Left hindlimb (tissue), 1 donor: ENCODE measurements around the gene MTPN.

Experiments
- DNase-seq: peaks from one replicate; pipeline ENCODE4 v3.0.0-alpha.2; 2018

The MTPN gene

DNA sequence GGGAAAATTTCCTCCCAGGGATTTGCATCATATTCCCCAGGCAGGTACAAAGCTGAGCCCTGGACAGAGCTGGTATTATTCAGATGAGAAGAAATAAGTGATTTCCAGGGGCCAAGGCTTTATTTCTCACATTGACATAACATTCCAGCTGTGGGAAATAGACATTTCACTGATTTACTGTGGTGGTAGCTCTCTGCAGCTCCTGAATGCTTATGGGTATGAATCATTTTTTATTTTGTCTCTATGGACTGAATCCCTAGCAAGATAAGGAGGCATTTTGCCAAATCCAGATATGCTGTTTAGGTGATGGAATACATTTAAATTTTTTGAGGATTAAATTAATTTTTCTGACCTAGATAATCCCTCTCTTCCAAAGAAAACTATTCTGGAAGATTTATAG is 97.9 kb downstream of the MTPN start:
- no peak for DNase-seq

DNA sequence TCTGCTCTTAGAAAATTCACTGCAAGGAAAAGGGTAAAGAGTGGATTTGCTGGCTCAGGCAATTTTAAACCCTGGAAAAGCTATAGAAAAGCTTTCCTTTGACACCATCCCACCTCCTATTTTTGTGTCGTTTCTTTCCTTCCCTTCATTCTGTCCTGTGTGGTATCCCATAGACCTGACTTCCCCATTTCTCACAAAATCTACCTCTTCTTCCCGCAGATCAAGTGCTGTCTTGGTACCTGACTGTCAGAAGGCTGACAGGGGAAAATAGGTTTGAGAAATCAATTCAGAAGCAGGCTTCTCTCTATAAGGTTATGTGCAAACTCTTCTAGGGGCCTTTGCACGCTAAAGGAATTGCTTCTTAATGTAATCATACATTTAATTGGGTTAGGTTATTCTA is 98.9 kb downstream of the MTPN start:
- no peak for DNase-seq

DNA sequence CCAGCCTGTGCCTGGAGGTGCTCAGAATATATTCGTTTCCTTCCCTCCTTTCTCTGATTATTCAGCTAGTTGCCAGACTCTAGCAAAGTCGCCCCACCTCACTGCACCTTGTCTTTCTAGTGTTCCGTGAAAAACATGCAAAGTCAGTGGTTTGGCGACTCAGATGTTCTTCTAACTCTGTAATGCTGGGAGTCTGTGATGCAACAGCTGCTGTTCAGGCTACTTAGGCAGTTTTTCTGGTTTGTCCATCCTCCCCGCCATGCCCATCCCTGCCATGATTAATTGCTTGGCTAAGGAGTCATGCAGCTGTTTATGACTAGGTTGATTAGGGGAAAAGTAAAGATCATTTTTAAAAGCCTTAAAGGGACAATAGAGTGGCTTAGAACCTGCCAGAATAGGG is 99.4 kb downstream of the MTPN start:
- no peak for DNase-seq
